HG03521 (cell line): ENCODE measurements around the gene PBX3.

Experiments used
- ATAC-seq: cut with Tn5 transposase; IDR thresholded peaks from one replicate; pipeline ENCODE4 v1.9.1; 2021; ENCODE audit warnings: mild to moderate bottlenecking, moderate library complexity; ENCODE audit not compliant: unreplicated experiment

The PBX3 gene

DNA sequence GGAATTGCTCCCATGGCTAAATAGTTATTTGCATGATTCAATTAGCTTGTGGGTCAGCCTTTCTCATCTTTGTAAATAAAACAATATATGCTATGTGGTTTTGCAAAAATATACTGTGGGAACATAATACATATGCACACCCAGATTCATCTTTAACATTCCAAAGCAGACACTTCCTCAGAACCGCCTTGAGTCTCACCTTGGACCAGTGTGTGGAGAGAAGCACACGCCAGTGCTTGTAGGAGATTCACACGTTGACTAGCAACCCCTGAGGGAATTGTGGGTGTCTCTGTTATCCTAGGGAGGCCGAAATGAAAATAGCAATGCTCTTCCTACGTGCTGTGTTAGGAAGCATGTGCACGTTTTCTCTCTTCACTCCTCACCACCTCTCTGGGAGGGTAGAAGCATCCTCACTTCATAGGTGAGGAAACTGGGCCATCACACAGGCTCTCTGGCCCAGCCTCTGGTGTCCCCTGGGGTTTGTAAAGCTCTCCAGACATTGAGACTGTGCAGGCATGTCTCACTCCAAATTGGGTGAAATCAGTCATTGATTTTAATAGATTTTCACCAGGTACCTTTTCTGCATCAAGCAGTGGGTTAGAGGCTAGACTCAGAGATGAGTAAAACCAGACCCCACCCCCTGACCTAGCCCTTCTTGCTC, 221.7 kb downstream of the PBX3 start:
- no peak for ATAC-seq

DNA sequence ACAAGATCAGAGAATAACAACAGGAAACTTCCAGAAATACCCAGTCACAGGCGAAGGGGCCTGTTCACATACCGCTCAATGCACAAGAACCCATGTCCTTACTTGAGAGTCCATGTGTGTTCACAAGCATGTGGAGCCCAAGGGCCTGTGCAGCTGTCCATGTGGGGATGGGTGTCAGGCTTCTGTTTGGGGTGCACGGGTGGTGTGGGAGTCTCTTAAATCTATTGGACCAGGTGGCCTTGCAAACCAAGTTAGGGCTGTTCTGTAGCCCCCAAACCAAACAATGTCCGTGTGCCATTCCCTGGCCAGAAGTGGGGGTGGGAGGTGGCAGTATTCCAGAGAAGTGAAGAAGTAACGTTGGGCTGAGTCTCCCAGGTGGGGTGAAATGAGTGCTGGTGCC, 222.3 kb downstream of the PBX3 start:
- ATAC-seq = no peak

GRCh38 chr9:125969868-125970267, 222.7 kb downstream of the PBX3 start:
- ATAC-seq = no peak

DNA sequence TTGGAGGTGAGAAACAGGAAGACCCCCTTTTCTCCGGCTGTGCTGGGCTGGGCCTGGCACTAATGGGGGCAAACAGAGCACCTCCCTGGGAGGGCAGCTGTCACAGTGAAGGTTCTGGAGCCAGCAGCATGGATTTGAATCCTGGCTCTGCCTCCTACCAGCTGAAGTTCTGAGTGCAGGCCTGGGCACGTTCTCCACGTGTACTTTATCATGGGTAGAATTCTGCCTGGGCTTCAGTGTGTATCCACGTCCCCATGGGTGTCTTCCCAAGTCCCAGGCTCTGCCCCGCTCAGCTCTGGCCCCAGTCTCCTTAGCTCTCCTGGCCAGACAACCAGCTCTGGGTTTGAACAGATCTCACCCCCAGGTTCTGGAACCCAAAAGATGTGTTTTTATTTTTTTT, 223.2 kb downstream of the PBX3 start:
- no peak for ATAC-seq

DNA sequence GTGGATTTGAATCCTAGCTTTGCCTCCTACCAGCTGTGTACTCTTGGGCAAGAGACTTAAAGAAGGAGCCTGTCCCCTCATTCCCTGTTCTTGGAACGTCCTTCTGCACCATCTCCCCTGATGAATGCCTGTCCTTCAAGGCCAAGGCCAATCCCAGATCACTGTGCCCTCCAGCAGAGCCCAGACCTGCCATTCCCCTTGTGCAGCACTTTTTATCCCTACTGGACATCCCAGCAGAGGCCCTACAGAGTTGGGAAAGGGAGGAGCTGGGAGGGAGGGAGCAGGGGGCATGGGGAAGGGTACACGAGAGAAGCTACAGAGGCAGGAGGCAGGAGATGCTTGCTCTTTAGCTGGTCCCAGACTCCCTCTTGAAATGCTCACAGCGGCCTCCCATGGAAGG, 223.9 kb downstream of the PBX3 start:
- no peak for ATAC-seq

DNA sequence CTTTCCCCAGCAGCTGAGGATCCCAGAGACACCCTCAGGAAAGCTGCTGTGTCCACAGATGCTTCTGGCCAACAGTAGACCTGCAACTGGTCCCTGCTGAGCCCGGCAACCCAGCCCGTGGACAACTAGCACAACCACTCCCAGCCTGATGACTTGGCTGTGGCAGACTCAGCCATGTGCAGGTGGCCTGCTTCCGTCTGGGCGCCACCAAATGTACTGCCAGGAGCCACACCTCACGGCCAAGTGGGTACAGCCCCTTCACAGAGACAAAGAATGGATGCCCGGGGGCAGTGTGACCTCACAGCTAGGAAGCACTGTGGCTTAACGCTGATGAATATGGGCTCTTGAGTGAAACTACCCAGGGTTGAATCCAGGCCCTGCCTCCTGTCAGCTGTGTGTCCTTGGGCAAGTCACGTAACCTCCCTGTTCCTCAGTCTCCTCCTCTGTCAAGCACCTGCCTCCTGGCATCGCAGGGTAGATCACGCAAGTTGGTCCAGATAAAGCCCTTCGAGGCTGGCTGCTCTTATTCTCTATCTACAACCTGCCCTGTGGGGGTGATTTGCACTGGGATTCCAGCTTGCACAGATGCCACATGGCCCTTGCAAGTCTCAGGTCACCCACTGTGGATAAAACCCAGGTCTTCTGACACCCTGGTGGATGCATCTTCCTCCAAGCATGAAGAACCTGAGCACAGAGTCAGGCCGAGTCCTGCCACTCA, 225.0 kb downstream of the PBX3 start:
- no peak for ATAC-seq

DNA sequence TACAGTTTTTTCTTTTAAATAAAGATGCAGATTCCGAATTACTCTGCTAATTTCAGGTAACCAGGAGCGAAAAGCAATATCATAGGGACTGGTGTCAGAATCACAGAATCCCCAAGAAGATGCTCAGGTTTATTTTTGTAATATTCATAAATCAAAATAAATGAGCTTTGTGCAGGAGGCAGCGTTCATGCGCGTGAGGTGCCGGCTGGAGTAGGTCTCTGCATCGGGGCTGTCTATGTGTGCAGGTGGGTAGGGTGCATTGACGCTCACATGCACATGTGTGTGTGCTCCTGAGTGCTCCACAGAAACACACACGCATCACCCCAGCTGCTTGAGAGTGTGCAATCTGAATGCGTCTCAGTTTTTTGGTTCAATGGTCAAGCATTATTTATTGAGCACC, 226.4 kb downstream of the PBX3 start:
- no peak for ATAC-seq

- no peak for ATAC-seq
Measured at GRCh38 chr9:125974705-125975104, 227.5 kb downstream of the PBX3 start.

DNA sequence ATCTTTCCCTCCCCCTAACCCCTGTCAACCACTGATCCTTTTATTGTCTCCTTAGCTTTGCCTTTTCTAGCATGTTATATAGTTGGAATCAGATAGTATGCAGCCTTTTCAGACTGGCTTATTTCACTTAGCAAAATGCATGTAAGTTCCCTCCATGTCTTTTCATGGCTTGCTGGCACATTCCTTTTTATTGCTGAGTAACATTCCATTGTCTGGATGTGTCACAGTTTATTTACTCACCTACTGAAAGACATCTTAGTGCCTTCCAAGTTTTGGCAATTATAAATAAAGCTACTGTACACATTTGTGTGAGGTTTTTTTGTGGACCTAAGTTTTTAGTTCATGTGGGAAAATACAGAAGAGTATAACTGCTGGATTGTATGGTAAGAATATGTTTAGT, 230.1 kb downstream of the PBX3 start:
- no peak for ATAC-seq

- no peak for ATAC-seq
Measured at GRCh38 chr9:125979383-125979782, 232.2 kb downstream of the PBX3 start.

GRCh38 chr9:125982798-125983406, 235.7 kb downstream of the PBX3 start:
- no peak for ATAC-seq

DNA sequence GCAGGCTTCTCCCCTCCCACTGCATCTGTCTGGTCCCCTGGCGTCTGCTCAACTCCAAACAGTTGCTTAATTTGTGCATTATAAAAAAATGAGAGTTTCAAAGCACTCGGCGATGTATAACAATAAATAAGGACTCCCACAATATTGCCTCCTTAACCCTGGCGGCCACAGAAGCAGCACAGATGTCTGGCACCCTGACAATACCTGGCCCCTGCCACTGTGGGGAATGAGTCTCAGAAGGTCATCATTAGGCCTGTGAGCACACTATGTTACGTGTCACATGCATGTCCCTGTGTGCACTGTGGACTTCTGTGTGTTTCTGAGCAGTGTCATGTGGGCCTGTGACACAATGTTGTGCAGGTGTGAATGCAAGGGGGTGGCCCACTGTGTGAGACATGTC, 236.5 kb downstream of the PBX3 start:
- ATAC-seq = no peak

- ATAC-seq = no peak
Measured at GRCh38 chr9:125984461-125984860, 237.3 kb downstream of the PBX3 start.

DNA sequence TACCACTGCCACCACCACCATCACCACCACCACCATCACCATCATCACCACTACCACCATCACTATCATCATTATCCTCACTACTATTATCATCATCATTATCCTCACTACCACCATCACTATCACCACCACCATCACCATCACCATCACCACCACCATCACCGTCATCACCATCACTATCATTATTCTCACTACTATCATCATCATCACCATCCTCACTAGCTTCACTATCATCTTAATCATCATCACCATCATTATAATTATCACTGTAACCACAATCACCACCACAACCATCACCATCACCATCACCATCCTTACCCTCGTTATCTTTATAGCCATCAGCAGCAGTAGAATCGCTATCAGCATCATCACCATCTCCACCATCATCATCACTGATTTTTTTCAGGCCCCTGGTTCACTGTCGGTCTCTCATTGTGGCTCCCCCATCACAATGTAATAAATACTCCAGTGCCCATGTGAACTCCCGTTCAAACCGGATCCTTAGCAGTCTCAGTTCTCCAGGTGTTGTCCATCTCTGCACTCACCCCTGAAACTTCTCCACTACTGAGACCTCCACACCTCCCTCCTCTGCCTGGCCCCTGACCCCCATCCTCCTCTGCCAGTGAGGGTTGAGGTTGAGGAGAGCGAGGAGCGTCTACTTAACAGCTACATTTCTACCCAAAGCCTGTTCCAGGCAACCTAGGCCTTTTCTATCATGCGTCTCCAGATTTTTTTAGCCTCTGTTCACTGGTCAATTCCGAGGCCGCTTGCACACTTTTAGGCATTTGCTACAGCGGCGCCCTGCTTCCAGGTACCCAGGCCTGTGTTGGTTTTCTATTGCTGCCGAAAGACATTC, 238.2 kb downstream of the PBX3 start:
- no peak for ATAC-seq

GRCh38 chr9:125985998-125986655, 239.0 kb downstream of the PBX3 start:
- ATAC-seq = no peak

GRCh38 chr9:125986966-125987365, 239.8 kb downstream of the PBX3 start:
- no peak for ATAC-seq

DNA sequence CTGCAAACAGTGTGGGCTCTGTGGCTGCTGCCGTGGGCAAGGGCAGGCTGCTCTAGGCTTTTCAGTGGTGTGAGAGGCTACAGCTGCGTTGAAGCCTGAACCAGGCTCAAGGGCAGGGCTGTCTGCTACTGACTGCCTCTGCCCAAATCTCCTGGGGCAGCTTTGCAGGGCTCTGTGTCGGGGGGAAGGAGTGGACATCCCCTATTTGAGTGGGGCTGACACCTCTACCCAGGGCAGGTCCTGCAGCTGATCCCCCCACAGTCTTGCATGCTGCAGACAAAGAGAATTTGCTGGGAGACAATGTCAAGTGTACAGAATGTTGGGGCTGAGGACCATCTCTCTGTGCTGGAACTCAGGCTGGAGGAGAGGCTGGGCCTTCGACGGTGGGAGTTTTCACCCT, 240.2 kb downstream of the PBX3 start:
- no peak for ATAC-seq

DNA sequence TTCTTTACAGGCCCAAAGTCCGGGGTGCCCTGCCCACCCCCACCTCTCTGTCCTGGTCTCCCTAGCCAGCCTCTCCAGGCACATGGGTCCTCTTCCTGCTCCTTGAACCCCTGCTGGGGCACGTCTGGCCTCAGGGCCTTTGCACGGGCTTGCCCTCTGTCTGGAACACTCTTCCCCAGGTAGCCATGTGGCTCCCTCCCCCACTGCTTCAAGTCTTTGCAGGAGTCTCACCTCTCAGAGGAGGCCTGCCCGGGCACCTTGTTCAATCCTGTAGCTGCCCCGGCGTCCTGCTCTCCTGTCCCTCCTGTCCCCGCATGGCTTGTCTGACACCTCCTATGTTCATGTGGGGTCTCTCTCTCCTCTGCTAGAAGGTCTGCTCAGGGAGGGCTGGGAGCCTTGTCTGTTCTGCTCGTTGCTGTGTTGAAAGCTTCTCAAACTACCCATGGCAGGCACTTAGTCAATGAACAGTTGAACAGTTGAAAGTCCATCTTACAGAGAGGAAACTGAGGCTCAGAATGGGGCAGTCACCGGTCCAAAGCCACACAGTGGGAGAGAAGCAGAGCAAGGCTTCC, 241.4 kb downstream of the PBX3 start:
- no peak for ATAC-seq

DNA sequence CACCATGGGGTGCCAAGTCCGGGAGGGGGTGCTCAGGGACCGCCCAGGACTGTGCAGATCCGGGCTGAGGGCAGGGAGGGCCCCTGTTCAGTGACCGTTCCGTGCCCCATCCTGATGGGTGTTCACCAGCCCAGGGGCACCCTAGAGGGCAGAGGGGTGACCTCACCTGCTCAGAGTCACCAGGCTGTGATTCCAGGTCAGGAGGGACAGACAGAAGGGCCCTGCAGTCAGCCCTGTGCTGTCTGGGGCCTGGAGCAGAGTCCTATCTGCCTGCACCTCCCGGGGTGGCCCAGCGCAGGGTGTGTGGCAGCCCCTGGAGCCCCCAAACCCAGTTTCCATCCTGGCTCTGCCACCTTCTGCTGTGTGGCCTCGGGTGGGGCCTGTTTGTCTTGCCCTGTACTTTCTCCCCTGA, 241.9 kb downstream of the PBX3 start:
- no peak for ATAC-seq

DNA sequence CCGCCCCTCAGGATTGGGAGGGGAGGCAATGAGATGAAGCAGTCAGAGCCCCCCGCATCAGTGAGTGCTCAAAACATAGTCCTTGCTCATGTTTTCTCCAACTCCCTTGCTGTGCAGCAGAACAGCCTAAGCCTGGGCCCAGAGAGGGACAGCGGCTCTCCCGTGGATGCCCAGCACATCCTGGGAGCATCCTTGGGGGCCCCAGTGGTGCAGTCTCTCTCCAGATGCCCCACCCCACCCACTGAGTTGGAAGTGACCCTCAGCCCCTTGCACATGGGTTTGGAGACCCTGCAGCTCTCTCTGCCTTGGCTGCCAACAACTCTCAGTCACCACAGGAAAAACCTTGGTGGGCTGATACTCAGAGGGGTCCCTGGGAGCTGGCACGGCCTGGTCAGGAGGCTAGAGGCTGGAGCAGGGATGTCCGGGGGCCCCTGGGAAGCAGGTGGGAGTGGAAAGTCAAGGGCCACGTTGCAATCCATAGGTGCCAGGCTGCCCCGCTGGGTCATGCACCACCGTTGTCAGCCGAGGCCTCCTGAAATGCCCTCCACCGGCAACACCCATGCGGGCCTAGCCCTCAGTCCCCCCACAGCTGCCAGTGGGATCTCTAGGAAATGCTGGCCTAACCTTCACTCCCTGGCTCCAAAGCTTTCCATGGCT, 242.5 kb downstream of the PBX3 start:
- no peak for ATAC-seq
